Glutamatergic neuron (in vitro differentiated cells): ENCODE data around the gene KCNH1. TPM values are rescaled to one million over a fixed set of nuclear protein-coding genes. Genes with fewer than 3 reads are reported as not detected.

Experiments used
- DNase-seq: peaks from one replicate; pipeline ENCODE4 v3.0.0; 2022
- H3K27ac Mint-ChIP-seq: one replicate; pipeline ENCODE4 v1.8.0; 2020; ENCODE audit warnings: mild to moderate bottlenecking, mixed read lengths, inconsistent platforms; ENCODE audit not compliant: unreplicated experiment
- H3K27me3 Mint-ChIP-seq: one replicate; pipeline ENCODE4 v1.8.0; 2020; ENCODE audit warnings: mild to moderate bottlenecking, moderate library complexity, mixed read lengths, inconsistent platforms; ENCODE audit not compliant: unreplicated experiment
- H3K36me3 Mint-ChIP-seq: one replicate; pipeline ENCODE4 v1.8.0; 2020; ENCODE audit warnings: mild to moderate bottlenecking, mixed read lengths, inconsistent platforms; ENCODE audit not compliant: unreplicated experiment
- H3K4me1 Mint-ChIP-seq: one replicate; pipeline ENCODE4 v1.8.0; 2020; ENCODE audit warnings: mild to moderate bottlenecking, low read depth, mixed read lengths, inconsistent platforms; ENCODE audit not compliant: unreplicated experiment
- H3K4me3 Mint-ChIP-seq: one replicate; pipeline ENCODE4 v1.8.0; 2020; ENCODE audit warnings: mild to moderate bottlenecking, mixed read lengths, inconsistent platforms; ENCODE audit not compliant: unreplicated experiment
- H3K9me3 Mint-ChIP-seq: one replicate; pipeline ENCODE4 v1.8.0; 2020; ENCODE audit warnings: mild to moderate bottlenecking, moderate library complexity, mixed read lengths, inconsistent platforms; ENCODE audit not compliant: unreplicated experiment
- total RNA-seq: library from RNA; stranded (reverse); fragmentation: NEBNext Ultra II Directional; extraction: Animal tissue kit (Norgen Biotek cat#: 25700); gene quantifications from one replicate; pipeline ENCODE4 v1.2.1, GENCODE V29; 2021; ENCODE audit not compliant: unreplicated experiment
- TF ChIP-seq, protein P1 (sequence below): fragments of 200-600 bp; sonication (generic); IDR thresholded peaks from one replicate; pipeline ENCODE4 v1.5.0; 2021; ENCODE audit not compliant: partially characterized antibody, unreplicated experiment

Gene KCNH1
- total RNA-seq, 1 donor from 2014 or later: 7.8 TPM

DNA sequence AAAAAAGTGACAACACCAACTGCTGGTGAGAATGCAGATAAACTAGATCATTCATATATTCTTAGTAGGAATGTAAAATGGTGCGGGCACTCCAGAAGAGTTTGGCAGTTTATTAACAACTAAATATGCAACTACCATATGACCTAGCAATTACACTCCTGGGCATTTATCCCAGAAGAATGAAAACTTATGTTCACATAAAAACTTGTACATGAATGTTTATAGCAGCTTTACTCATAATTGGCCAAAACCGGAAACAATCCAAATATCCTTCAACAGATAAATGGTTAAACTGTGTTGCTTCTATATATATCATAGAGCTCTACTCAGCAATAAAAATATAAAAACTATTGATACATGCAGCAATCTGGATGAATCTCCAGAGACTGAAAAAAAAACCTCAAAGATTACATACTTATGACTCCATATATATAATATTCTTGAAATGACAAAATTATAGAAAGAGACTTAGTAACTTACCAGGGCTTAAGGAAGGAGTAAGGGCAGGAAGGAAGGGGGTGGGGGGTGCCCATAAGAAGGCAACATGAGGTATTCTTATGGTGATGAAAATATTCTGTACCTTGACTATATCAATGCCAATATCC is 99.9 kb downstream of the KCNH1 start:
- TF ChIP-seq, protein P1, sequence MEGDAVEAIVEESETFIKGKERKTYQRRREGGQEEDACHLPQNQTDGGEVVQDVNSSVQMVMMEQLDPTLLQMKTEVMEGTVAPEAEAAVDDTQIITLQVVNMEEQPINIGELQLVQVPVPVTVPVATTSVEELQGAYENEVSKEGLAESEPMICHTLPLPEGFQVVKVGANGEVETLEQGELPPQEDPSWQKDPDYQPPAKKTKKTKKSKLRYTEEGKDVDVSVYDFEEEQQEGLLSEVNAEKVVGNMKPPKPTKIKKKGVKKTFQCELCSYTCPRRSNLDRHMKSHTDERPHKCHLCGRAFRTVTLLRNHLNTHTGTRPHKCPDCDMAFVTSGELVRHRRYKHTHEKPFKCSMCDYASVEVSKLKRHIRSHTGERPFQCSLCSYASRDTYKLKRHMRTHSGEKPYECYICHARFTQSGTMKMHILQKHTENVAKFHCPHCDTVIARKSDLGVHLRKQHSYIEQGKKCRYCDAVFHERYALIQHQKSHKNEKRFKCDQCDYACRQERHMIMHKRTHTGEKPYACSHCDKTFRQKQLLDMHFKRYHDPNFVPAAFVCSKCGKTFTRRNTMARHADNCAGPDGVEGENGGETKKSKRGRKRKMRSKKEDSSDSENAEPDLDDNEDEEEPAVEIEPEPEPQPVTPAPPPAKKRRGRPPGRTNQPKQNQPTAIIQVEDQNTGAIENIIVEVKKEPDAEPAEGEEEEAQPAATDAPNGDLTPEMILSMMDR: no peak
- Mint-ChIP-seq H3K4me3 (no peak overlapping the region), H3K27ac (no peak overlapping the region), H3K27me3 (peaks cover 1% of the 10 kb centered on the region), H3K9me3 (peaks cover 4% of the 10 kb centered on the region), H3K36me3 (peaks cover 4% of the 10 kb centered on the region), H3K4me1 (no peaks in the 10 kb centered on the region)
- DNase-seq: no peak

DNA sequence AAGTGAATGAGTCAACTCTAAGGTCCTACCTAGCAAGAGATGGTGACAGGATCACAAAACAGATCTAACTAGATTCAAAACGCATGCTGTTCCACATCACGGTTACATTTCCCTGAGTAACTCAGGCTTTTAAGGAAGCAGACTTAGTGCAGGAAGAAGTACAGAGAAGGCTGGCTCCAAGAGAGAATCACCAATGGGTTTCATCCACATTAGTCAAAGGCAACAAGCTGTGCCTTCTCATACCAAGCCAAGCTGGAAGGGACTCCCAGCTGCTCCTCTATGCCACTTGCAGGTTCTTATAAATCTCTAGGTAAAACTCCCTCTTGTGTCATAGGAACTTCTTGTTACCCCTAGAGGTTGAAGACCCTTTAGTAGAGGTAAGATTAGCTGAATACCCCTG is 109.0 kb downstream of the KCNH1 start:
- H3K4me3 Mint-ChIP-seq: no peak overlapping the region
- peaks cover 5% of the 10 kb centered on the region for H3K27me3 Mint-ChIP-seq
- no peaks in the 10 kb centered on the region for H3K36me3 Mint-ChIP-seq
- no peak overlapping the region for H3K27ac Mint-ChIP-seq
- DNase-seq: no peak
- peaks cover 5% of the 10 kb centered on the region for H3K9me3 Mint-ChIP-seq
- TF ChIP-seq, protein P1: no peak
- H3K4me1 Mint-ChIP-seq: no peaks in the 10 kb centered on the region

DNA sequence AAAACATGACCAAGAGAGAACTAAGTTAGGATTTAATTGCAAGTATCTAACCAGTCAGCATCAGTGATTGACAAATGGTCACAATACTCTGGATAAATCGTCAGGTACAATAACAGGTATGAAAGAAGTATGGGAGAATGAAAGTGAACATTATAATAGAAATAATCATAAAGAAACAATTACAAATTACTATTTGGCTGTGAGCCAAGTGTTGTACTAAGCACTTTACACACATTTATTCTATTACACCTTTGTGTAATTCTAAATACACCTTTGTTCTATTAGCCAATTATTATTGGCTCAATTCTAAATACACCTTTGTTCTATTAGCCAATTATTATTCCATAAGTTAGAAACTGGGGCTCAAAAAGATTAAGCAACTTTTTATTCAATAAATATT is 114.7 kb downstream of the KCNH1 start:
- no peaks in the 10 kb centered on the region for H3K36me3 Mint-ChIP-seq
- no peak for DNase-seq
- TF ChIP-seq, protein P1: no peak

DNA sequence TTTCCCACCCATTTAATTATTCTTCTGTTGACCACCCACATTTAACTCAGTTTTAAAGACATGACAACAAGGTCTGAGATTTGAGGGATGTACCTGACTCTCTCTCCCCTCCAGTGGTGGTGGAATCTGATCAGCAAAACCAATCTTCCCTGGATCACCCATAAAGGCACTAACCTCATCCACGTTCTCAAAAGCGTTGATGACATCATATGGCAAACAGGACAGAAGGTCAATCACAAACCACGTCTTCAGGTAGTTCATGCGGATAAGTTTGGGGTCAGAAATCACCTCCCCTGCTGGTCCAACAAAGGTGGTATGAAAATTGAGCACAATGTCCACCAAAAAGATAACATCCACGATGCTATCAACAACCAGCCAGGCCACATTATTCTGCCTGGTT is 115.3 kb downstream of the KCNH1 start:
- TF ChIP-seq, protein P1: no peak
- DNase-seq: no peak
- no peak overlapping the region for H3K4me3 Mint-ChIP-seq
- H3K36me3 Mint-ChIP-seq: no peaks in the 10 kb centered on the region
- H3K27ac Mint-ChIP-seq: no peak overlapping the region
- no peaks in the 10 kb centered on the region for H3K4me1 Mint-ChIP-seq
- H3K9me3 Mint-ChIP-seq: no peaks in the 10 kb centered on the region
- H3K27me3 Mint-ChIP-seq: no peaks in the 10 kb centered on the region

More for the DNA sequence above, 114.7 kb downstream of the KCNH1 start:
- H3K27ac Mint-ChIP-seq: no peak overlapping the region
- H3K4me1 Mint-ChIP-seq: no peaks in the 10 kb centered on the region
- H3K4me3 Mint-ChIP-seq: no peak overlapping the region
- H3K27me3 Mint-ChIP-seq: no peaks in the 10 kb centered on the region
- no peaks in the 10 kb centered on the region for H3K9me3 Mint-ChIP-seq

DNA sequence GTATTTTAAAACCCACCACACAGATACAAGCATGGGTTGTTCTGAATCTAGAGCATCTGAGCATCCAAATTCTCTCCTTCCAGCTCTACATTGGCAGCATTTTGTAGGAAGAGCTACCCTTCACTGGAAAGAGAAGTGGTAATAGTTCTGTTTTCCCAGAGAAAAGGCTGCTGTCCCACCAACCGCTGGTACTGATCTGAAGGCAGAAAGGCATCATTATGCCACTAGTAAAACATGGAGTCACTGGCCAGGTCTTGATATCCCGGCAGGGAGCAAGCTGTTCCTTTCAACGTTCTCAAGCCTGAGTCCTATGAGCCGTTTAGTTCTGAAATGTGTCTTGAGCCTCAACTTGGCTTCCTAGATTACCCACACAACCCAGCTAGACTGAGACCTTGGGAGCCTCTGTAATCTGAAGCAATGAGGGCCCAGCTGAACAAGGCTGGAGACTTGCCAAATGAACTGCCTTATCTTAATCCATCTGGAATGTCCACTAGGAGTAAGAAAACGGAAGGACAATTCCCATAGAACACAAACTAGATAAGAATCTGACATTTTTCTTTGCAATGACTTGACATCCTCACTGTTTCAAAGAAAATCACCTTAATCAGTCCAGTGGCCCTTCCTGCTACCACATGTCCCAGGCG is 116.8 kb downstream of the KCNH1 start:
- Mint-ChIP-seq H3K4me1 (no peaks in the 10 kb centered on the region), H3K27ac (no peak overlapping the region), H3K27me3 (no peaks in the 10 kb centered on the region), H3K36me3 (no peaks in the 10 kb centered on the region), H3K4me3 (no peak overlapping the region), H3K9me3 (no peaks in the 10 kb centered on the region)
- TF ChIP-seq, protein P1: no peak
- DNase-seq: no peak
